HG03159 (cell line): ENCODE results near the gene USP1.

Experiments
- ATAC-seq: cut with Tn5 transposase; IDR thresholded peaks from one replicate; pipeline ENCODE4 v1.9.1; 2021; ENCODE audit warnings: mild to moderate bottlenecking, moderate library complexity; ENCODE audit not compliant: unreplicated experiment

The USP1 gene

DNA sequence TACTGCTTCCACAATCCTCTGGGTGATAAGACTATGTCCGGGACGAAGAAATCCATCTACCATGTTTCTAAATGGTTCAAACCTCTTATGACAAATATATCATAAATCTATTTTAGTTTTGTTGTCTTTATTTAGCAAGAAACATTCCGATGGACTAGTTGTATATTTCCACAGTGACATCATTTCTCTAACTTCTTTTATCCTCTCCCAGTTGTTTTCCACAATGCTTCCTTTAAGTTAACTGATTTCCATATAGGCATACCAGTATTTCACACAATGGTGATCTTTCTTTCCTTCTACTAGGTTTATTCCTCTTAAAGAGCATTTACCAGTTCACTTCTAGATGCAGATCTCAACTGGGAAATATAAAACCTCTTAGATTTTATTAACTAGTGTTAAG is 44.8 kb downstream of the USP1 start:
- ATAC-seq = no peak

DNA sequence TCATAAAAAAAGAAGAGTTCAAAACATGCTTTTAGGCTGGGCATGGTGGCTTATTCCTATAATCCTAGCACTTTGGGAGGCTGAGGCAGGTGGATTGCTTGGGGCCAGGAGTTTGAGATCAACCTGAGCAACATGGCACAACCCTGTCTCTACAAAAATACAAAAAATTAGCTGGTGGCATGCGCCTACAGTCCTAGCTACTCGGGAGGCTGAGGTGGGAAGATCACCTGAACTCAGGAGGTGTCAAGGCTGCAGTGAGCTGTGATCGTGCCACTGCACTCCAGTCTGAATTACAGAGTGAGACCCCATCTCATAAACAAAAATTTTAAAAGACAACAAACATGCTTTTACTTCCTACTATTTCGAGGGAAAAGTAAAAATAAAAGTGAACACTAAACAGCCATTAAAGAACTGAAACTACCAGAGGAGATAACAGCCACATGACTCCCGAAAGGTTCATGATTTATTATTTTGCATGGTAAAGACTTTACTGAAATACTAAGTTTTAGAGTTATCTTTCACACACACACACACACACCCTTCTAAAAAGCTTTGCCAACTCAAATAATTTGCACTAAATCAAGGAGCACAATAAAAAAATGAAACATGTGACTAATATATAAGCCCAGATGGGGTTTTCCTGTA is 48.1 kb downstream of the USP1 start:
- no peak for ATAC-seq

DNA sequence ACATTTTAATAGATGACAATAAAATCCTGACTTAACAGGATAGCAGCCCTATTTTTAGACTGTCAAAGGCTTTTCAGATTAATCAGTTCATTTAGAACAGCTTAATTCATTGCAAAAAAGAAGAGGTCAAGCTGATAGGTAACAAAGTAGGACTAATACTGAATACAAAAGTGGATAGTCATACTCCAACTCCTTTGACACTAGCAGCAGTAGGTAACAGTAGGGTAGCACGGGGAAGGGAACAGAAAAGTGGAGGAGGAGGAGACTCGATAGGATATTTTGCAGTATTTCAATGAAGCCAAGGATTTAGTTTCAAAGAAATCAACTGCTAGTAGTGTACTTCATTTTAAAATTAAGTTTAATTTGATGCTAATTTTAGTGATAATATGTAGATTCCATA is 51.1 kb downstream of the USP1 start:
- ATAC-seq = no peak

DNA sequence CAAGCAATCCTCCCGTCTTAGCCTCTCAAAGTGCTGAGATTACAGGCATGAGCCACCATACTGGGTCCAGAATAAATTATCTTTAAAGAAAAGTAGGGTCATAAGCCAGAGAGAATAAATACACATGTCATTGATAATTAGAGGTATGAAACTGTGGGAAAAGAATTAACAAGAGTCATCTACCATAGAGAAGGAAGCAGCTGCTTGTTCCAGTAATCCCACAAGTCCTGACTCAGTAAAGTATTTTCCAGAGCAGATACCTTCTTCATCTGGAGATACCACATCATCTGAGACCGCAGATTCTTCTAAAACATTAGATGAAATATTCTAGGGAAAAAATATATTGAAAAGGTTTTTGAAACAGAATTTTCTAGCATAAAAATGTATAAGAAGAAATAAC is 55.7 kb downstream of the USP1 start:
- ATAC-seq = no peak

DNA sequence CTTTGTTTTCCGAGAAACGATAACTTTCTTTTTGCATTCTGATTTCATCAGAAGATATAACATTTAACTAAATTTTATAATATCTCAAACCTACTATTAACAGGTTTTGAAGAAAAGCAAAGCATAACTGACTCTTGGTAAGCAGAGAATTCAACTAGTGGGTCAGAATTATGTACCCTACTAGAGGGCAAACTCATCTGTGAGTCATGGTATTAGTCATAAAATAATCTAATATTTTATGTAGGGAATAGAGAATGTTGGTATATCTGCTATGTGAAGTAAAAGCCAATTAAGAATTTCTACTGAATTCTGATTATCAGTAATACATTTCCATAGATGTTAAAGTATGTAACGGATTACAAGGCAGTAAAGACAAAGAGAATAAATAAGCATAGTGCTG is 56.8 kb downstream of the USP1 start:
- no peak for ATAC-seq

DNA sequence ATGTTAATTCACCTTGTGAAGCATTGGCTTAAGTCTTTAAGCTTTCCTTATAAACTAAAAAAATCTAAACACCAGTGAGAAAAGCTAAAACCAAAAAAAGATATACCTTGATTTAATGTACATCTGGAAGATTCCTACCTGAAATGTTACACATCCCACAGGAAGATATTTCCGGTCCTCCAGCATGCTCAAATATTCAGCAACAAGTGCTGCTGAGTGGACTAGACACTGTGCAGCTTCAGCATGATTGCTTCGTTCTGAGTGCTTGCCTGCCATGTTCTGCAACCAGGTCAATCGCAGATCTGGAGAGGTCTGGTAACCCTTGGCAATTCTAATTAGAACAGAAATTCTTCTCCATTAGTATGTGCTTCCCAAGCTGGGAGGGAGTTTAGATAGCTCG is 57.3 kb downstream of the USP1 start:
- ATAC-seq = no peak

DNA sequence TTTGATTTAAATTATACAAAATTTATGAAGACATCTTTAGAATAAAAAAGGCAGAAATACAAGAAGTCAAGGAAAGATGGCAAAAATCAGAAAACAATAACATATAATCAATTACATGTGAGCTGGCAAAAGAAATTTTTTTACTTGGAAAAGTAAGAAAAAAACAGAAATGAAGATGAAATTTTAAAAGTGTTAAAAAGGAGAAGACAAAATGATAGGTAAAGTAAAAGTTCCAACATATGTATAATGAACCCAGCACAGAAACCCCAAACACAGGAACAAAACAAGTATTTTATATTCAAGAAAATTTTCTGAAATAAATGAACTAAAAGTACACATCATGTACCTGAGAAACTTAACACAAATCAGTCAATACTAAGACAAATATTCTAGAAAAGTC is 63.4 kb downstream of the USP1 start:
- no peak for ATAC-seq
